Prostate gland (tissue), 2 donors: ENCODE data around the gene MPEG1.

ENCODE experiments used
- CTCF ChIP-seq, 4 experiments: fragments of 200-600 bp in 2 of 4; fragments of 450-650 bp in 2 of 4; sonication (generic) in 2 of 4; IDR thresholded peaks; 1 replicate in 3 of 4; 2 replicates in 1 of 4; pipeline ENCODE4 v1.5.1; 2016 to 2019; ENCODE audit warnings: antibody characterized with exemption in 4 of 4, mild to moderate bottlenecking in 2 of 4, moderate library complexity in 2 of 4
- POLR2AphosphoS5 ChIP-seq: sonication (generic); formaldehyde crosslinking; IDR thresholded peaks from one replicate; pipeline ENCODE4 v1.6.1; 2017; ENCODE audit warnings: antibody characterized with exemption

- TF ChIP-seq CTCF (IDR thresholded peaks at IDR 0.05): no peak
- no peak for TF ChIP-seq POLR2AphosphoS5
Observed at GRCh38 chr11:59200423-59200746, 12.3 kb downstream of the MPEG1 start.
